Loucy (cell line): ENCODE measurements around the gene NUP54.

Source experiments
- H2AFZ ChIP-seq: fragments of 200-600 bp; sonication (generic); 2 replicates; pipeline ENCODE4 v1.6.0; 2016; ENCODE audit warnings: antibody characterized with exemption, mild to moderate bottlenecking, low read length, moderate library complexity
- H3F3A ChIP-seq: fragments of 200-600 bp; 2 replicates; pipeline ENCODE4 v1.6.0; 2016; ENCODE audit warnings: antibody characterized with exemption, low read depth, mild to moderate bottlenecking
- H3K27me3 ChIP-seq: fragments of 200-600 bp; sonication (generic); 2 replicates; pipeline ENCODE4 v1.6.1; 2014; ENCODE audit warnings: low read length, mild to moderate bottlenecking; ENCODE audit not compliant: insufficient read depth, poor library complexity, severe bottlenecking
- H3K36me3 ChIP-seq: fragments of 200-600 bp; sonication (generic); 2 replicates; pipeline ENCODE4 v1.6.1; 2016; ENCODE audit warnings: low read length; ENCODE audit not compliant: insufficient read depth
- H3K4me1 ChIP-seq: fragments of 200-600 bp; sonication (generic); 2 replicates; pipeline ENCODE4 v1.5.1; 2014; ENCODE audit warnings: low read length, mild to moderate bottlenecking; ENCODE audit not compliant: insufficient read depth, poor library complexity, severe bottlenecking
- H3K4me2 ChIP-seq: fragments of 200-600 bp; sonication (generic); 2 replicates; pipeline ENCODE4 v1.6.0; 2014; ENCODE audit warnings: antibody characterized with exemption, low read length, low read depth, mild to moderate bottlenecking; ENCODE audit not compliant: poor library complexity, severe bottlenecking
- H3K4me3 ChIP-seq: fragments of 200-600 bp; sonication (generic); 2 replicates; pipeline ENCODE4 v1.5.1; 2014; ENCODE audit warnings: low read length, mild to moderate bottlenecking, mixed read lengths; ENCODE audit not compliant: poor library complexity, severe bottlenecking
- H3K79me2 ChIP-seq: fragments of 200-600 bp; sonication (generic); 2 replicates; pipeline ENCODE4 v1.6.1; 2014; ENCODE audit warnings: low read length; ENCODE audit not compliant: insufficient read depth
- H3K9ac ChIP-seq: fragments of 200-600 bp; sonication (generic); 2 replicates; pipeline ENCODE4 v1.6.0; 2014; ENCODE audit warnings: mild to moderate bottlenecking, low read depth, low read length, moderate library complexity; ENCODE audit not compliant: poor library complexity, severe bottlenecking
- H3K9me2 ChIP-seq: fragments of 200-600 bp; sonication (generic); replicated peaks from 2 replicates; pipeline ENCODE4 v1.6.1; 2016; ENCODE audit warnings: low read depth, low read length, mixed read lengths
- H3K9me3 ChIP-seq: fragments of 200-600 bp; sonication (generic); 2 replicates; pipeline ENCODE4 v1.6.1; 2014; ENCODE audit warnings: mild to moderate bottlenecking, antibody characterized with exemption, low read length, low read depth; ENCODE audit not compliant: insufficient read depth
- H4K20me1 ChIP-seq: fragments of 200-600 bp; sonication (generic); 2 replicates; pipeline ENCODE4 v1.6.0; 2014; ENCODE audit warnings: antibody characterized with exemption, low read length, mild to moderate bottlenecking; ENCODE audit not compliant: insufficient read depth, poor library complexity, severe bottlenecking
- EZH2phosphoT487 ChIP-seq: fragments of 200-600 bp; IDR thresholded peaks from 2 replicates; pipeline ENCODE4 v1.6.1; 2018; ENCODE audit warnings: antibody characterized with exemption, mild to moderate bottlenecking, moderate library complexity, borderline replicate concordance
- TF ChIP-seq, protein P1 (sequence below): fragments of 200-600 bp; sonication (generic); conservative IDR thresholded peaks from 2 replicates; pipeline ENCODE4 v1.5.1; 2014; ENCODE audit warnings: mild to moderate bottlenecking, antibody characterized with exemption, low read length

The NUP54 gene

DNA sequence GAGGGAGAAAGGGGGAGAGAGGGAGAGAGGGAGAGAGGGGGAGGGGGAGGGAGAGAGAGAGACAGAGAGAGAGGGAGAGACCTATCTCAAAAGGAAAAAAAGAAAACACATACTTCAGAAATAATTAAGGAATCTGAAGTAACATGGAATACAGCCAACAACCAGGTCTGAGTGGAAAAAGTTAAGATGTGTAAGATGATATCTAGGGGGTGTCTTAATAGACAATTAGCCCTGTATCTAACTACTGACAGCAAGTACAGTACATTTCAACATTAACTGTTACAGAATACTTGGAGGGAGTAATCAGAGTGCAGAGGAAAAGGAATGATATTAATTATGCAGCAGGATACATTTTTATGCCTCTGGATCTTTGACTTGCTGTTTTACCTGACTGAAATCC lies 22.4 kb downstream of the NUP54 start:
- H3K36me3 ChIP-seq: peaks cover 66% of the 10 kb centered on the region; the same call in 1 of the 2 replicates
- H3K79me2 ChIP-seq: 0 out of 2 replicates have a peak, but pooled peaks cover 2% of the 10 kb centered on the region
- no peaks in the 10 kb centered on the region for H3K9me3 ChIP-seq
- no peaks in the 10 kb centered on the region for H3F3A ChIP-seq
- H2AFZ ChIP-seq: no peak overlapping the region
- no peak overlapping the region for H3K4me3 ChIP-seq
- H3K4me2 ChIP-seq: no peak overlapping the region
- H3K9ac ChIP-seq: no peak overlapping the region
- no peaks in the 10 kb centered on the region for H3K9me2 ChIP-seq
- no peak for TF ChIP-seq EZH2phosphoT487
- TF ChIP-seq, protein P1, sequence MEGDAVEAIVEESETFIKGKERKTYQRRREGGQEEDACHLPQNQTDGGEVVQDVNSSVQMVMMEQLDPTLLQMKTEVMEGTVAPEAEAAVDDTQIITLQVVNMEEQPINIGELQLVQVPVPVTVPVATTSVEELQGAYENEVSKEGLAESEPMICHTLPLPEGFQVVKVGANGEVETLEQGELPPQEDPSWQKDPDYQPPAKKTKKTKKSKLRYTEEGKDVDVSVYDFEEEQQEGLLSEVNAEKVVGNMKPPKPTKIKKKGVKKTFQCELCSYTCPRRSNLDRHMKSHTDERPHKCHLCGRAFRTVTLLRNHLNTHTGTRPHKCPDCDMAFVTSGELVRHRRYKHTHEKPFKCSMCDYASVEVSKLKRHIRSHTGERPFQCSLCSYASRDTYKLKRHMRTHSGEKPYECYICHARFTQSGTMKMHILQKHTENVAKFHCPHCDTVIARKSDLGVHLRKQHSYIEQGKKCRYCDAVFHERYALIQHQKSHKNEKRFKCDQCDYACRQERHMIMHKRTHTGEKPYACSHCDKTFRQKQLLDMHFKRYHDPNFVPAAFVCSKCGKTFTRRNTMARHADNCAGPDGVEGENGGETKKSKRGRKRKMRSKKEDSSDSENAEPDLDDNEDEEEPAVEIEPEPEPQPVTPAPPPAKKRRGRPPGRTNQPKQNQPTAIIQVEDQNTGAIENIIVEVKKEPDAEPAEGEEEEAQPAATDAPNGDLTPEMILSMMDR: no peak
- no peaks in the 10 kb centered on the region for H3K27me3 ChIP-seq
- H3K4me1 ChIP-seq: no peaks in the 10 kb centered on the region
- no peaks in the 10 kb centered on the region for H4K20me1 ChIP-seq

DNA sequence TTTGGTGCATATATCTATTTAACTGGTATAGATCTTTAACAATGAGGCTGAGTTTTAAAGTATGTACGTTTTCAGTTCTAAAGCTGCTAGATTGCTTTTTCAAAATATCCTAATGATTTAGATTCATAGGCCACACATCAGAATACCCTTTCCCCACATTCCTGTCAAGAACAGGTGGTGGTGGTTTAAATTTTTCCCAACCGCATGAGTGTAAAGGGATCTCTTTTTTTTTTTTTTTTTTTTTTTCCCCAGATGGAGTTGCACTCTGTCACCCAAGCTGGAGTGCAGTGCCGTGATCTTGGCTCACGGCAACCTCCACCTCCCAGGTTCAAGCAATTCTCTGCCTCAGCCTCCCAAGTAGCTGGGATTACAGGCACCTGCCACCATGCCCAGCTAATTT lies 28.0 kb downstream of the NUP54 start:
- Histone ChIP-seq H3K9ac (no peak overlapping the region), H2AFZ (no peak overlapping the region), H3K27me3 (no peaks in the 10 kb centered on the region), H3F3A (no peaks in the 10 kb centered on the region), H3K9me2 (no peaks in the 10 kb centered on the region), H3K36me3 (peaks cover 83% of the 10 kb centered on the region), H3K4me2 (no peak overlapping the region), H4K20me1 (no peaks in the 10 kb centered on the region), H3K9me3 (no peaks in the 10 kb centered on the region), H3K4me3 (no peak overlapping the region), H3K4me1 (no peaks in the 10 kb centered on the region), H3K79me2 (no peaks in the 10 kb centered on the region)
- TF ChIP-seq, protein P1: no peak
- no peak for TF ChIP-seq EZH2phosphoT487

DNA sequence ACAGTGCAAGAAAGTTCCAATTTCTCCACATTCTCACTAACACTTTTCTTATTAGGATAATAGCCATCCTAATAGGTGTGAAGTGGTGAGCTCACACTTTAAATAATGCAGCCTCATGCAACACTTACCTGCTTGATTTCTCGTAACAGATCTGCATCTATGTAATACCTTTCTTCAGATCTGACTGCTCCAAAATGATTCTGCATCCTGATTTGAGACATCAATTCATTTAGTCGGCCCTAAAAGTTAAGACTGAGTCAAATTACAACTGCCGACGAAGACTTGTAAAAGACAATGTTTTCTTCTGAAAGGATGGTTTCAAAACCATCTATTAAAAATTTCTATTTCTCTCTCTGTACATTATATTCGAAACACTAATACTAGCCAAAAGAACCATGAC lies 30.7 kb downstream of the NUP54 start:
- Histone ChIP-seq H3F3A (no peaks in the 10 kb centered on the region), H3K4me1 (no peaks in the 10 kb centered on the region), H3K4me3 (no peak overlapping the region), H3K9me3 (no peaks in the 10 kb centered on the region), H3K27me3 (no peaks in the 10 kb centered on the region), H3K36me3 (peaks cover 86% of the 10 kb centered on the region), H3K79me2 (no peaks in the 10 kb centered on the region), H3K9me2 (no peaks in the 10 kb centered on the region), H3K4me2 (no peak overlapping the region), H4K20me1 (no peaks in the 10 kb centered on the region), H2AFZ (no peak overlapping the region), H3K9ac (no peak overlapping the region)
- TF ChIP-seq, protein P1: no peak
- TF ChIP-seq EZH2phosphoT487: no peak
